Adrenal gland (tissue), 12 donors: ENCODE data around the gene CFAP44. TPM values are rescaled to one million over a fixed set of nuclear protein-coding genes. Genes with fewer than 3 reads are reported as not detected.

Experiments
- DNase-seq, 7 donors: peaks; one replicate each; pipeline ENCODE4 v3.0.0-alpha.2; 2019 to 2020
- H3K27ac ChIP-seq, 5 donors: fragments of 200-600 bp; sonication (generic) in 4 of 5; 1 replicate in 3 of 5; 2 replicates in 2 of 5; pipeline versions ENCODE4 v1.5.1 to v1.8.0; 2016 to 2020; ENCODE audit warnings: mild to moderate bottlenecking in 1 of 5
- H3K27me3 ChIP-seq: fragments of 200-600 bp; 2 replicates; pipeline ENCODE4 v1.8.0; 2021
- H3K36me3 ChIP-seq, 2 donors: fragments of 200-600 bp; replicated peaks in 1 of 2; 1 replicate in 1 of 2; 2 replicates in 1 of 2; pipeline versions ENCODE4 v1.5.1 to v1.8.0; 2018 to 2022
- H3K4me1 ChIP-seq, 2 donors: fragments of 200-600 bp; replicated peaks in 1 of 2; 1 replicate in 1 of 2; 2 replicates in 1 of 2; pipeline versions ENCODE4 v1.5.1 to v1.8.0; 2018 to 2021
- H3K4me3 ChIP-seq, 4 donors: fragments of 200-600 bp; sonication (generic) in 3 of 4; one replicate each; pipeline ENCODE4 v1.5.1; 2016 to 2018
- H3K9me3 ChIP-seq, 3 donors: fragments of 200-600 bp; sonication (generic) in 1 of 3; replicated peaks in 1 of 3; 1 replicate in 2 of 3; 2 replicates in 1 of 3; pipeline versions ENCODE4 v1.5.1 to v1.8.0; 2016 to 2021
- POLR2A ChIP-seq, 2 donors: fragments of 450-650 bp; IDR thresholded peaks; one replicate each; pipeline ENCODE4 v1.6.1; 2017; ENCODE audit warnings: antibody characterized with exemption in 2 of 2, mild to moderate bottlenecking in 2 of 2, moderate library complexity in 1 of 2
- WGBS, 4 donors: extraction: QIAGEN DNeasy Blood & Tissue Kit in 2 of 4; methylation state at CpG; one replicate each; pipeline versions ENCODE4 v1.1.5 to v1.1.7; 2013 to 2017; 5-methylcytosine and 5-hydroxymethylcytosine counted together
- intact Hi-C, 2 donors: fragments of 100-400 bp; cut with DNase I; formaldehyde crosslinking; loops; one replicate each; pipeline versions ENCODE4 v1.14.1 to v1.15.0; 2022 to 2023
- polyA plus RNA-seq, 3 donors: library from polyadenylated mRNA; stranded (reverse); fragments of 200-250 nt in 2 of 3; fragments of 350-450 nt in 1 of 3; fragmentation: Illumina TruSeq in 1 of 3; extraction: RNeasy Lipid Tissue Mini Kit (QIAGEN cat#74804) in 1 of 3; gene quantifications; one replicate each; pipeline ENCODE4 v1.2.3, GENCODE V29; 2013 to 2014
- total RNA-seq, 9 donors: library from RNA; depleted of rRNA in 4 of 9; stranded (reverse); fragments of >200 nt in 4 of 9; fragments of 120-200 nt in 1 of 9; fragmentation: NEBNext Ultra II Directional in 1 of 9; extraction: Animal tissue kit (Norgen Biotek cat#: 25700) in 1 of 9; gene quantifications; one replicate each; pipeline versions ENCODE4 v1.1.0 to v1.2.4, GENCODE V29; 2013 to 2023
- TF ChIP-seq, protein P1 (sequence below), 6 experiments: fragments of 450-650 bp in 4 of 6; fragments of 200-600 bp in 2 of 6; sonication (generic) in 1 of 6; IDR thresholded peaks; 1 replicate in 5 of 6; 2 replicates in 1 of 6; pipeline versions ENCODE4 v1.5.1 to v1.8.0; 2016 to 2021; ENCODE audit warnings: antibody characterized with exemption in 6 of 6, mild to moderate bottlenecking in 2 of 6, moderate library complexity in 1 of 6
- donor health status: healthy with polysubstance abuse.
- donor health status: Bipolar disorder and iron deficiency.
- donor health status: DM: yes; HTN: yes; CAD: no.
- donor health status: DM: no; HTN: no; CAD: no.
- donor health status: DM: no; HTN: no; CAD: no.
- donor health status: DM: yes; HTN: yes; CAD: no.

CFAP44 gene
- total and polyA plus RNA-seq, 12 donors = 0.79 to 15.3 (median 4.6) TPM

DNA sequence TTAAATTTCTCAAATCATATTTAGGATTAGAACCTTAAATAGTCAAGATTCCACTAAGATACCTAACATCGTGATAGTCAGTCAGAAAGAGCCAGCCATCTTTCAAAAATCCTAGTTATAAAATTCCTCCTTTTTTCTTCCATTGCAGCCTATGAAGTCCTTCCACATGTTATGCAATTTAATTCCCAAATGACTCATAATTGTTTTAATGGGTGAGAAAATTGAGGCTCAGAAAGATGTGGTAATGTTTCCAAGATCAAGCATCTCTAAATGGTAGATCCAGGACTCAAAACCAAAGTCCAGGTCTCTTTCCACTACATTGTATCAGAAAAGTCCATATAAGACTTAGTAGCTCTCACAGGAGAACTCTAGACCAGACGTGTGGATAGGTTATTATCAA lies 9.5 kb downstream of the CFAP44 start:
- no peaks in the 10 kb centered on the region for H3K27me3 ChIP-seq
- H3K4me1 ChIP-seq = no peaks in the 10 kb centered on the region
- DNase-seq = no peak
- WGBS, 4 donors = 75 to 89% (median 87%) methylated on average over 2 of the region's 2 CpGs
- H3K9me3 ChIP-seq = no peaks in the 10 kb centered on the region
- H3K27ac ChIP-seq = no peak overlapping the region
- TF ChIP-seq, protein P1, sequence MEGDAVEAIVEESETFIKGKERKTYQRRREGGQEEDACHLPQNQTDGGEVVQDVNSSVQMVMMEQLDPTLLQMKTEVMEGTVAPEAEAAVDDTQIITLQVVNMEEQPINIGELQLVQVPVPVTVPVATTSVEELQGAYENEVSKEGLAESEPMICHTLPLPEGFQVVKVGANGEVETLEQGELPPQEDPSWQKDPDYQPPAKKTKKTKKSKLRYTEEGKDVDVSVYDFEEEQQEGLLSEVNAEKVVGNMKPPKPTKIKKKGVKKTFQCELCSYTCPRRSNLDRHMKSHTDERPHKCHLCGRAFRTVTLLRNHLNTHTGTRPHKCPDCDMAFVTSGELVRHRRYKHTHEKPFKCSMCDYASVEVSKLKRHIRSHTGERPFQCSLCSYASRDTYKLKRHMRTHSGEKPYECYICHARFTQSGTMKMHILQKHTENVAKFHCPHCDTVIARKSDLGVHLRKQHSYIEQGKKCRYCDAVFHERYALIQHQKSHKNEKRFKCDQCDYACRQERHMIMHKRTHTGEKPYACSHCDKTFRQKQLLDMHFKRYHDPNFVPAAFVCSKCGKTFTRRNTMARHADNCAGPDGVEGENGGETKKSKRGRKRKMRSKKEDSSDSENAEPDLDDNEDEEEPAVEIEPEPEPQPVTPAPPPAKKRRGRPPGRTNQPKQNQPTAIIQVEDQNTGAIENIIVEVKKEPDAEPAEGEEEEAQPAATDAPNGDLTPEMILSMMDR (IDR thresholded peaks at IDR 0.05) = no peak
- TF ChIP-seq POLR2A (IDR thresholded peaks at IDR 0.05) = no peak
- no peaks in the 10 kb centered on the region for H3K36me3 ChIP-seq
- intact Hi-C loops = no loop called here
- no peak overlapping the region for H3K4me3 ChIP-seq

DNA sequence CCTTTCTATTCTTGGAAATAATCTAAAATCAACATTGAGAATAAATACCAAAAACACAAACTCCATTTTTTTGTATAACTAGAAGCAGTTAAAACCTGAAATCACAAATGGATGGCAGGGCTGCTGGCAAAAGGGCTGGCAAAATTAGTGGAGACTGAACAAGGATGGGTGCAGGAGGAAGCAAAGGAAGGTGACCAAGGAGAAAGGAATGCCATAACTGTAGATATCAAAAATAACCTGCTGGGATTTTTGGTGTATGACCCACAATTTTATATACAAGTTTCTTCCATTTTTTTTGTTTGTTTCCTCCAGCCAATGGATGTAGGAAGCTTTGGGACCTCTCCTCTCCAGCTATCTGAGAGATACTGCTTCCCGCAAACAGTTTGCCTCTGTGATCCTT lies 12.7 kb downstream of the CFAP44 start:
- TF ChIP-seq, protein P1 (IDR thresholded peaks at IDR 0.05) = no peak
- no peak for TF ChIP-seq POLR2A (IDR thresholded peaks at IDR 0.05)

DNA sequence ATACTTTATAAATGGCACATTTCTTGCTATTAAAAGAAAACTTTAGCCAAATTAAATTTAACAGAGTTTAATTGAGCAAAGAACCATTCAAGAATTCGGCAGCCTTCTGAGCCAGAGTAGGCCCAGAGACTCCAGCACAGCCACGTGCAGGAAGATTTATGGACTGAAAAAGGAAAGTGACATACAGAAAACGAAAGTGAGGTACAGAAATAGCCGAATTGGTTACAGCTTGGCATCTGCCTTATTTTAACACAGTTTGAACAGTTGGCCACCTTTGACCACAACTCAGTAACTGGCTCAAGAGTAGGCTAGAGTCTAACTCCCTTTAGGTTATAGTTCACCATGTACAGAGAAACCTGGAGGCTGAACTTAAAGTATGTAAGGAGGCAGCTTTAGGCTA lies 17.6 kb downstream of the CFAP44 start:
- Histone ChIP-seq H3K27ac (no peak overlapping the region), H3K36me3 (no peaks in the 10 kb centered on the region)
- DNase-seq = no peak

More for the DNA sequence above, 12.7 kb downstream of the CFAP44 start:
- no peaks in the 10 kb centered on the region for H3K4me1 ChIP-seq
- intact Hi-C loops = no loop called here
- WGBS, 4 donors = 97 to 100% (median 99%) methylated on average over 1 of the region's 1 CpG
- no peak overlapping the region for H3K27ac ChIP-seq
- DNase-seq = no peak
- H3K9me3 ChIP-seq = no peaks in the 10 kb centered on the region
- no peaks in the 10 kb centered on the region for H3K36me3 ChIP-seq
- H3K4me3 ChIP-seq = no peak overlapping the region
- H3K27me3 ChIP-seq = no peaks in the 10 kb centered on the region

DNA sequence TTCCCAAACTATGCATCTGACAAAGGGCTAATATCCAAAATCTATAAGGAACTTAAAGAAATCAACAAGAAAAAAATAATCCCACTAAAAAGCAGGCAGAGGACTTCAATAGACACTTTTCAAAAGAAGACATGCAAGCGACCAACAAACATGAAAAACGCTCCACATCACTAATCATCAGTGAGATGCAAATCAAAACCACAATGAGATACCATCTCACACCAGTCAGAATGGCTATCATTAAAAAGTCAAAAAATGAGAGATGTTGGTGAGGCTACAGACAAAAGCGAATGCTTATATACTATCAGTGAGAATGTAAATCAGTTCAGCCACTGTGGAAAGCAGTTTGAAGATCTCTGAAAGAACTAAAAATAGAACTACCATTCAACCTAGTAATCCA lies 20.2 kb downstream of the CFAP44 start:
- Histone ChIP-seq H3K27ac (no peak overlapping the region), H3K36me3 (no peaks in the 10 kb centered on the region), H3K4me1 (no peaks in the 10 kb centered on the region), H3K27me3 (no peaks in the 10 kb centered on the region), H3K4me3 (no peak overlapping the region), H3K9me3 (no peaks in the 10 kb centered on the region)
- 92 to 94% (median 93%) methylated on average over 3 of the region's 3 CpGs for WGBS, 4 donors
- intact Hi-C loops = no loop called here
- TF ChIP-seq, protein P1 (IDR thresholded peaks at IDR 0.05) = no peak
- no peak for TF ChIP-seq POLR2A (IDR thresholded peaks at IDR 0.05)
- no peak for DNase-seq

More for the DNA sequence above, 17.6 kb downstream of the CFAP44 start:
- Histone ChIP-seq H3K4me3 (no peak overlapping the region), H3K4me1 (no peaks in the 10 kb centered on the region), H3K9me3 (no peaks in the 10 kb centered on the region), H3K27me3 (no peaks in the 10 kb centered on the region)
- intact Hi-C loops = no loop called here
- 54 to 59% (median 55%) methylated on average over 4 of the region's 4 CpGs for WGBS, 4 donors
- TF ChIP-seq, protein P1 (IDR thresholded peaks at IDR 0.05) = no peak
- TF ChIP-seq POLR2A (IDR thresholded peaks at IDR 0.05) = no peak
